Cardiac muscle cell (in vitro differentiated cells and primary cell): ENCODE measurements around the gene NAP1L4. TPM values are rescaled to one million over a fixed set of nuclear protein-coding genes. Genes with fewer than 3 reads are reported as not detected.

Experiments used
- DNase-seq, 2 donors: peaks; one replicate each; pipeline versions ENCODE4 v3.0.0 to v3.0.0-alpha.2; 2010 to 2017; ENCODE audit warnings: low read depth in 1 of 2, low spot score in 1 of 2
- H3K27ac ChIP-seq: fragments of 200-600 bp; sonication (generic); 2 replicates; pipeline ENCODE4 v1.5.1; 2016
- H3K27me3 ChIP-seq: fragments of 200-600 bp; sonication (generic); 2 replicates; pipeline ENCODE4 v1.6.0; 2016; ENCODE audit warnings: control low read depth
- H3K36me3 ChIP-seq: fragments of 200-600 bp; sonication (generic); 2 replicates; pipeline ENCODE4 v1.5.1; 2016; ENCODE audit warnings: control low read depth
- H3K4me1 ChIP-seq: fragments of 200-600 bp; sonication (generic); 2 replicates; pipeline ENCODE4 v1.8.1; 2017; ENCODE audit warnings: low read depth, mild to moderate bottlenecking, mixed run types
- H3K4me3 ChIP-seq: fragments of 200-600 bp; sonication (generic); 2 replicates; pipeline ENCODE4 v1.5.1; 2016; ENCODE audit warnings: mild to moderate bottlenecking
- H3K9me3 ChIP-seq: fragments of 200-600 bp; sonication (generic); 2 replicates; pipeline ENCODE4 v1.5.1; 2017; ENCODE audit warnings: low read depth, mild to moderate bottlenecking, control low read depth
- polyA plus RNA-seq: library from polyadenylated mRNA; unstranded; fragments of >200 nt; fragmentation: Nextera tagmentation; extraction: Ambion mirVana; gene quantifications from 2 replicates; pipeline ENCODE4 v1.2.1, GENCODE V29; 2016
- total RNA-seq: library from RNA; depleted of rRNA; stranded (reverse); fragments of >200 nt; gene quantifications from 2 replicates; pipeline ENCODE4 v1.2.3, GENCODE V29; 2016
- TF ChIP-seq, protein P1 (sequence below): IDR thresholded peaks from 2 replicates; pipeline ENCODE4 v1.5.1; 2012; ENCODE audit warnings: low read depth, mild to moderate bottlenecking, low read length

Gene NAP1L4
- total and polyA plus RNA-seq, 2 experiments from 2014 or later, result 132 to 254 TPM

DNA sequence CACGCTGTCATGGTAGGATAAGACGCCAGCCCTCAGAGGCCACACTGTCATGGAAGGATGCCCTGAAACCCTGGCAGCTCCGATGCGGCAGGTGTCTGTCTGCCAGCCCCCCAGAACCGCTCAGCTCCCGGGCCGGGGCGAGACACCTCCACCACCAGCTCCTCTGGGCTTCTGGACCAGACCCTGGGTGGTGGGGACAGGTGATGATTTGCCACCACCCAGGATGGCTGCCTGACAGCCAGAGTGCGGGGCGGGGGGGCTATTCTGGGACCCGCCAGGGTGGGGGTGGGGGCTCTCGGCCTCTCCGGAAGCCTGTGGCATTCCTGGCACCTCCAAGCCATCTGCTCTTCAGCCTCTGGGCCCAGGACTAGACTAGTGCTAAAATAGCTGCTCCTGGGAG lies 72.3 kb downstream of the NAP1L4 start:
- DNase-seq, result no peak
- no peak overlapping the region for H3K27ac ChIP-seq
- H3K4me1 ChIP-seq, result peaks cover 5% of the 10 kb centered on the region
- H3K36me3 ChIP-seq, result no peaks in the 10 kb centered on the region
- TF ChIP-seq, protein P1, sequence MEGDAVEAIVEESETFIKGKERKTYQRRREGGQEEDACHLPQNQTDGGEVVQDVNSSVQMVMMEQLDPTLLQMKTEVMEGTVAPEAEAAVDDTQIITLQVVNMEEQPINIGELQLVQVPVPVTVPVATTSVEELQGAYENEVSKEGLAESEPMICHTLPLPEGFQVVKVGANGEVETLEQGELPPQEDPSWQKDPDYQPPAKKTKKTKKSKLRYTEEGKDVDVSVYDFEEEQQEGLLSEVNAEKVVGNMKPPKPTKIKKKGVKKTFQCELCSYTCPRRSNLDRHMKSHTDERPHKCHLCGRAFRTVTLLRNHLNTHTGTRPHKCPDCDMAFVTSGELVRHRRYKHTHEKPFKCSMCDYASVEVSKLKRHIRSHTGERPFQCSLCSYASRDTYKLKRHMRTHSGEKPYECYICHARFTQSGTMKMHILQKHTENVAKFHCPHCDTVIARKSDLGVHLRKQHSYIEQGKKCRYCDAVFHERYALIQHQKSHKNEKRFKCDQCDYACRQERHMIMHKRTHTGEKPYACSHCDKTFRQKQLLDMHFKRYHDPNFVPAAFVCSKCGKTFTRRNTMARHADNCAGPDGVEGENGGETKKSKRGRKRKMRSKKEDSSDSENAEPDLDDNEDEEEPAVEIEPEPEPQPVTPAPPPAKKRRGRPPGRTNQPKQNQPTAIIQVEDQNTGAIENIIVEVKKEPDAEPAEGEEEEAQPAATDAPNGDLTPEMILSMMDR, result no peak
- H3K27me3 ChIP-seq, result peaks cover 2% of the 10 kb centered on the region
- H3K9me3 ChIP-seq, result no peaks in the 10 kb centered on the region
- no peak overlapping the region for H3K4me3 ChIP-seq

DNA sequence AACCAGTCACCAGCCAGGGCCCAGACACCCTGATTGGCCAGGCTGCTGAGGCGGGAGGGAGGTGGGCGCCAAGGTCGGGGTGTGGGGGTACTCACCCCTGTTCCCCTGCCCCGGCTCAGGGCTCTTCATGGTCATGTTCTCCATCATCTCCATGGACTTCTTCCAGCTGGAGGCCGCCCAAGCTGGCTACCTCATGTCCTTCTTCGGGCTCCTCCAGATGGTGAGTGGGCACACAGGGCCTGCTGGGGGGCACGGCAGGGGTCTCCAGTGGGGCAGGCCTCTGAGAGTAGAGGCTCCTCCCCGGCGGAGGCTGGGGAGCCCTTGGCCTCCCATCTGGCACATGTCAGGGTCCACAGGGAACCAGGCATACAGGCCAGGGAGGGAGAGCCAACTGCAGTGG lies 72.9 kb downstream of the NAP1L4 start:
- TF ChIP-seq, protein P1, result no peak
- DNase-seq, result no peak
- Histone ChIP-seq H3K4me3 (no peak overlapping the region), H3K4me1 (peaks cover 11% of the 10 kb centered on the region), H3K9me3 (no peaks in the 10 kb centered on the region), H3K27ac (no peak overlapping the region), H3K27me3 (no peaks in the 10 kb centered on the region), H3K36me3 (no peaks in the 10 kb centered on the region)

DNA sequence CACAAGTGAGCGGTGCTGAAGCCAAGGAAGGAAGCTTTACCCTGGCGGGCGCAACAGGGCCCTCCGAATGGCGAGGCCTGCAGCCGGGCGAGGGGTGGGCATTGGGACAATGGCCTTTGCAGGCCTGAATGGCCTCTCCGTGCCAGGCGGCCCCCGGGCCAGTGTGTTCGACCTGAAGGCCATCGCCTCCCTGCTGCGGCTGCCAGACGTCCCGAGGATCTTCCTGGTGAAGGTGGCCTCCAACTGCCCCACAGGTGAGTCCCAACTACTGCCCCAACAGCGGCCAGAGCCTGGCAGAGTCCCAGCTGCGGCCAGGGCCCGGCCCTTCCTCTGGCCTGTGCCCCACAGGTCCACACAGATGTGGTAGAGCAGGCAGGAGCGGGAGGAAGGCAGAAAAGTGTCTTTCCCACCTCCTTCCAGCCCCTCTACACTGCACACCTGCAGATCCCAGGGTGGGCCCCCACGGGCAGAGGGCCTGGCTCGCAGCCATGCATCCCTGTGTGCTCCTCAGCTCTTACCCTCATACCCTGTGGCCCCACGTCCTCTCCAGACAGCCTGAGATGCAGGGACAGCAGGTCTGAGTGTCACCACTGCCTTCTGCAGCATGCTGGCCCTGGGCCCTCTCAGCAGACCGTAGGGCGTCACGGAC lies 74.2 kb downstream of the NAP1L4 start:
- Histone ChIP-seq H3K9me3 (no peaks in the 10 kb centered on the region), H3K36me3 (no peaks in the 10 kb centered on the region), H3K27ac (no peak overlapping the region), H3K27me3 (no peaks in the 10 kb centered on the region), H3K4me3 (no peak overlapping the region), H3K4me1 (peaks cover 18% of the 10 kb centered on the region)
- no peak for DNase-seq
- TF ChIP-seq, protein P1, result no peak

DNA sequence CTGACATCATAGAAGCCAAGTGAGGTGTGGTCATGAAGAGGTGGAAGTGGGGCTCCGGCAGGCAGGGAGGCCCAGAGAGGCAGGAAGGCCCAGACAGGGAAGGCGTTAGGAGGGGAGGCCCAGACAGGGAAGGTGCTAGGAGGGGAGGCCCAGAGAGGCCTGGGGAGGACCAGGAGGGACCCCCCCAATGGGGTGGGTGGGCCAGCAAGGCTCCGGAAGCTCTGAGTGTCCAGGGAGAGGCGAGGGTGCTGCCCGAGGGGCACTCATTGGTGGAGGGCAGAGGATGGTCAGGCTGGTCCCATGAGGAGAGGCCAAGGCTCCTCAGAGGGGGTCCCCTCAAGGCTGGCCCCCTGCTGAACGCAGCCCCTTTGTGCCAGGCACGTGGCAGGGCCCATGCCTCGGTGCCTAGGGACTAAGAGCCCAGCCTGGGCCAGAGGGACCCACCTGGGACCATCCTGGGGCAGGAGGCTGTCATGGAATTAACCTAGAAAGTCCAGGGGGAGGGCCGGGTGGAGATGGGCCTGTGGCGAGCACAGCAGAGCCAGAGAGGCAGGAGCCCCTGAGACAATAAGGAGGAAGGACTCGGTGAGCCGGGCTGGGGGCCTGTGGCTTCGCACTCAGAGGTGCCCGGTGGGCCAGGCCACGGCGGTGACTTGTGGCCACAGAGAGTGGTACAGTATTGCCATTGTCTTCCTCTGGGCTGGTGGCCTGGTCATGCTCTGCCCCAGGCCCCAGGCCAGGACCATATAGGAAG lies 75.1 kb downstream of the NAP1L4 start:
- no peak overlapping the region for H3K27ac ChIP-seq
- no peaks in the 10 kb centered on the region for H3K36me3 ChIP-seq
- peaks cover 18% of the 10 kb centered on the region for H3K4me1 ChIP-seq
- DNase-seq, result no peak
- TF ChIP-seq, protein P1, result no peak
- no peak overlapping the region for H3K4me3 ChIP-seq
- no peaks in the 10 kb centered on the region for H3K9me3 ChIP-seq
- H3K27me3 ChIP-seq, result no peaks in the 10 kb centered on the region

DNA sequence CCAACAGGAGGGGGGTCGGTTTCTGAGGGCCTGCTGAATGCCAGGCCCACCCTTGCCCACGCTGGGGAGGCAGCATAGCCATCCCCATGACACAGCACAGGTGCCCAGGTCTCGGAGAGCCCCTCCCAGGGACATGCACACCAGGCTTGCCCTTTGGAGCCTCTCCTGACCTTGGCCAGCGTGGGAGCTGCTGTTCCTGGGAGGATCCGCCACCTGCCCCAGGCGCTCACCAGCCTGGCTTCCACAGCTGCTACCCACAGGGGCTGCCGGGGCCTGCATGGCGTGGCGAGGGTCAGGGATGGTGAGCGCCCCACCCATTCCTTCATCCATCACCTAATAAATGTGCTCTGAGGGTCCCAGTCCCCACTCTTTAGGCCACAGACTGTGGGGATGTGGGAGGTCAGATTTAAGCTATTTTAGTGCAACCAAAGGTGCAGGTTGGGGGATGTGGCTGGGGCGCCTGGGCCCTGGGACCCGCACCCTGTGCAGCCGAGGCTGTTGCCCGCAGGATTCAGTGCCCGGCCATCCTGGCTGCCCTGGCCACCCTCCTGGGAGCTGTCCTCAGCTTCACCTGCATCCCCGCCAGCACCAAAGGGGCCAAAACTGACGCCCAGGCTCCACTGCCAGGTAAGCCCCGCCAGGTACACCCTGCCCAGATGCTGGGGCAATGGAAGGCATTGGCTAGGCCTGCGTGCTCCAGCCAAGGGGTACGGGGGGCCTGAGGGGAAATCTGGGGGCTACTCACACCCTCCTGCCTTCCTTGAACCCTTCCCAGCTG lies 75.8 kb downstream of the NAP1L4 start:
- no peaks in the 10 kb centered on the region for H3K9me3 ChIP-seq
- TF ChIP-seq, protein P1, result no peak
- H3K4me1 ChIP-seq, result peaks cover 18% of the 10 kb centered on the region
- H3K27ac ChIP-seq, result no peak overlapping the region
- H3K4me3 ChIP-seq, result no peak overlapping the region
- no peak for DNase-seq
- no peaks in the 10 kb centered on the region for H3K36me3 ChIP-seq
- H3K27me3 ChIP-seq, result no peaks in the 10 kb centered on the region
